HG02678 (cell line): ENCODE measurements around the gene S100A12.
"Not testable (repeated sequence)": the region's sequence is repeated elsewhere in the genome, so short reads cannot be mapped to it uniquely, and the experiment has no call there.

ENCODE experiments used
- ATAC-seq: cut with Tn5 transposase; IDR thresholded peaks from one replicate; pipeline ENCODE4 v1.9.1; 2021; ENCODE audit warnings: mild to moderate bottlenecking, moderate library complexity; ENCODE audit not compliant: unreplicated experiment

The S100A12 gene

DNA sequence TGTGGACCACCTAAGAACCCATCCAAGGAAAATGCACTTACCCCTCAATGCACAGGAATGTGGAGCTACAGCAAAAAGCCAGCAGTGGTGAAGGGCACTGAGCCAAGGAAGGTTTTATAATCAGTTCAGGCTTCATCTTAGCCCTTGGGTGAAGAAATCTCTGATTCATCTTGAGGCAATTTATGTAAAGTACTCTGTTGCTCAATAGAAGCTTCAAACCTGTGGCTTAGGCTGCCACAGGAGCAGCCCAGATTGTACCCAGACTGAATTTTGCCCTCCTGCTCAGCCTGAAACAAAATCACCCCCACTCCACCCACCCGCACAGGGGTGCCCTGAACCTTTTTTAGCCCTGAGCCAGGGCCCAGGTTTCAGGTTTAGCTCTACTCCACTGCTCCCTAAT lies at the start of gene S100A12:
S100A12 (minus strand) TSS at position 111 of the 400 bp plus-strand sequence. CDS start 1,029 bp downstream, outside the sequence.
- ATAC-seq, result no peak

DNA sequence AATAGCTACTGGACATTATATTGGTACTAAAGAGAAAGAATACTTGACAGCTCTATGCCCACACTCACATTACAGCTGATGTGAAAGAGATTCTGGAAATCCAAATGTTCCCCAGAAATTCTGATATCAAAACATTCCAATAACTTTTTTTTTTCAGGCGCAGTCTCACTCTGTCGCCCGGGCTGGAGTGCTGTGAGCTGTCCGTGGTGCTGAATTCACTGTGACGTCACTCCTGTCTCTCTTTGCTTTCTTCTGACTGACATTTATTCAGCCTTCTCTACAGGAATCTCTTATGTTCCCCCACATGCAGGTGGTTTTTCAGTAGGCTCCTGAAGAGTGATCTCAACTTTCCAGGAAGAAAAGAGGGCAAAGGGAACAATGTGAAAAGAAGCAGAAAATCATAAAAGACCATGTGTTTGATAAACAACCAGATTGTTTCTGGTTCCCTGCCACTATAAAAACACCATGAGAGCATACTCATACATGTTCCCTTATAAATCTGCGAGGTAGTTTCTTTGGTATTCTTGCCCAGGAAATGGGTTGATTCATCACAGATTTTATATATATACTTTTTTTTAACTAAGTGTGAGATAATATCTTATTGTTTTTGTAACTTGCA lies 47.1 kb upstream of the S100A12 start:
- ATAC-seq, result no peak

DNA sequence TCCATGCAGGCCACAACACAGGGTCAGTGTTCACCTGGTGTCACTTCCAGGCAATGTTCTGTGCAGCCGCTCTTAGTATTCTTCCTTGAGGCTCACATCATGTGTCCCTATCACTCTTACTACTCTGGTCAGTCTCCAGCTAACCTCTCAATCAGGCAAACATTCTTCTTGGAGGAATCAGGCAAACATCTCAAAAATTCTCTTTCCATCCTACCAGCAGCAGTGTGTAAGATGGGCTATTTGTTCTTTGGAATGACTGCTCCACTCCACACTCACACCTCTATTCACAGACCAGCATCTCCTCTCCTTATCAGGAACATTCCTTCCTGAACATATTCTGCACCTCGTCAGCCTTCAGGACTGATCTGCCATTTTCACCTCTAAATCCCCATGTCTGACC lies 44.9 kb upstream of the S100A12 start:
- no peak for ATAC-seq

DNA sequence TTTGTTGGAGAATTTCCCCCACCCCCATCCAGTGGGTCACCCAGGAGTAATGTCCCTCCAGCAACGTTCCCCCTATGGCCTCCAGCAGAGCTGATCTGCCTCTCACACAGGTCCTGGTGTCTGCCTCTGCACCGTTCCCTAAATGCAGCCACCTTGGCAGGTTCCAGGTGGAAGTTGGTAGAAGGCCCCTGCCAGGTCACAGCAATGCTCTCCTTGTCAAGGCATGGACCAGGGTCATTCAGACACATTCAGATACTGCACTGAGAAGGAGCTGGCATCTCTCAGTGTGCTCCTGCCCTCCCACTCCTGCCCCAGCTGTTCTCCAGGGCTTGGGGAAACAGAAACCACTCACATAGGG lies 44.0 kb upstream of the S100A12 start:
- ATAC-seq, result not testable (repeated sequence)

DNA sequence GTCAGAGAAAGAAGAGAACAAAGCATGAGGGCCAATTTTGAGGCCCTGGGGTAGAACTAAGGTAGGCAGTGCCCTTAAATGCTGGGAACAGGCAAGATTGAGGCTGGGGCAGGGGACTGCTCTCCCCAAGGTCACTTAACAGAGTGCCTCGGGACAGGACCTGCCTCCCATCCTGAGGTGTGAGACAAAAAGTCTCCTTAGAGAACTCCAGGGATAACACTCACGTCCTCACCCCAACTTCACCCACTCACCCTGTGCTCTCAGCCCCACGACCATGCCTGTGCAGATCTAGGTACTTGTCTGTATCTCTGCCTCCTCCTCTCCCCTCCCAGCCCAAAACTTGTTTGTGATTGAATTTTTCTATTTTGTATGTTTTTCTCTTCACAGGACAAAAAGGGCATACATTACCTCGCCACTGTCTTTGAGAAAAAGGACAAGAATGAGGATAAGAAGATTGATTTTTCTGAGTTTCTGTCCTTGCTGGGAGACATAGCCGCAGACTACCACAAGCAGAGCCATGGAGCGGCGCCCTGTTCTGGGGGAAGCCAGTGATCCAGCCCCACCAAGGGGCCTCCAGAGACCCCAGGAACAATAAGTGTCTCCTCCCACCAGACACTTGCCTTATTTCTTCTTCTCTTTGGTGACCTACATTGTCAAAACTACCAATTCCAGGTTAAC lies 43.5 kb upstream of the S100A12 start:
- not testable (repeated sequence) for ATAC-seq

DNA sequence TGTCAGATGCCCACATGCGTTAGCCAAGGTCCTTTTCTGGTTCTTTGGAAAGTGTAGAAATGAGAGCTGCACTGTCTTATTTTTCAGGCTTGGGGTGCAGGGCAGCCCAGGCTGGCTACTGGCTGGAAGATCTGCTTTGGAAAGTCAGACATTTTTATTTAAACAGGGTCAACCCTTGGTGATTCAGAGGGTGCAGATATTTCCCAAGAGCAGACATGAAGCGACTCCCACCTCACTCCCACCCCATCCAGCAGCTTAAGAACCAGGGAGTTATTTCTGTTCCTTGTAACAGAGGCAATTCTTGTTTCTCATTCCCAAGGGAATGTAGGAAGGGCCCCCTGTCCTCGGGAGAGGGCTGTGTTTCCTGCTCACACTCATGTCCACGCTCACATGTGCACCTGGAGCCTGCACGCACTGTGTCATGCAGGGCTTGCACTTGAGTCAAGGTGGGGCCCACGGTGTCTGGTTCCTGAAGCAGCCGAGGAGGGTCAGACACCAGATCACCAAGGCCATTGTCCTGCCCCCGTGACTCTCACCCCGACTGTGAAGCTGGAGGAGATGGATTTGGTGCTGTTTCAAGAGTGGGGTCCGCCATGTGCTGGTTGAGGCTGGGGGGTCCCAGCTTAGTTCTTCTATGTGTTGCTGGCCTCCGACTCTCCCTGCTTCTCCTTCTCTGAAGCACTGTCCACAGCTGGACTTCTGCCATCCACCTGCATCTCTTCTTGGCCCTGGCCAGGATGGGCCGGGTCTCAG lies 41.9 kb upstream of the S100A12 start:
- ATAC-seq, result no peak

DNA sequence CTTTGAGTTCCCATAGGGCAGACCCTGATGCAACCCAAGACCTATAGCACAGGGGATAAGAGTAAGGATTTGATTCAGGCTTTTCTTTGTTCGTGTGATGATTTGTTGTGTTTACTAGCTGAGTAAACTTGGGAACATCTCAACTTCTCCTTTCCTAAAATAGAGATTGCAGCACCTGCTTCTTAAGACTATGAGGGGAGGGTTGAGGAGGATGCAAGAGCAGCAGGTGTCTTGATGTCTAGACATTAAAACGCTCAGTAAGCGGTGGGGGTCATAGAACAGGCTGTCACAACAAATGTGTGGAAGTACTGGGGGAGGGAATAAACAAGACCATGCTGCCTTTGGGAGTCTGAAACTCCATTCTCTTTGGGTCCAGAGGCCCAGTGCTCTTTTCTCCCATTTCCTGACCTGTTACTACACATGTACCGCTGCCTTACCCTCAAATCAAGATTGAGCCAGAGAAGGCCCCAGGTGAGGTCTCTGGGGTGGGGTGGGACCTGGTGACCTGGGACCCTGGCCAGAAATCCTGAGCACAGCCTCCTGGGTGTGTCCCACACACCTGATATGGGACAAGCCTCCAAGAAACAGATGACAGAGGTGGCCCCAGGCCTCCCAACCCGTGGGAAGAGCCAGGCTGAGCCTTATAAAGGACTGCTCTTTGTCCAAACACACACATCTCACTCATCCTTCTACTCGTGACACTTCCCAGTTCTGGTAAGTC lies 40.6 kb upstream of the S100A12 start, which contains the start of gene S100A7A:
S100A7A (plus strand) TSS at position 671 of the 721 bp plus-strand sequence. CDS start 1,563 bp downstream, outside the sequence.
- ATAC-seq, result no peak

DNA sequence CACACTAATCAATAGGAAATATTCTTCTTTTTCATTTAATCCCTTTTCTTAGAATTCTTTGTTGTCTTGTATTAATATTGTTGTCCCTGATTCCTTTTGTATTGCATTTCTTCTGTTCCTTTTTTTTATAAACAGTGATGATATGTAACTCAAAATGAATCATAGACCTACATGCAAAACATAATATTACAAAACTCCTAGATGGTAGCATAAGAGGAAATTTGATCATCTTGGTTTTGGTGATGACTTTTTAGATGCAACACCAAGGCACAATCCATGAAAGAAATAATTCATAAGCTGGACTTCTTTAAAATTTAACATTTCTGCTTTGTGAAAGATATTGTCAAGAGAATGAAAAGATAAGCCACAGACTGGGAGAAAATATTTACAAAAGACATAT lies 38.5 kb upstream of the S100A12 start:
- not testable (repeated sequence) for ATAC-seq

DNA sequence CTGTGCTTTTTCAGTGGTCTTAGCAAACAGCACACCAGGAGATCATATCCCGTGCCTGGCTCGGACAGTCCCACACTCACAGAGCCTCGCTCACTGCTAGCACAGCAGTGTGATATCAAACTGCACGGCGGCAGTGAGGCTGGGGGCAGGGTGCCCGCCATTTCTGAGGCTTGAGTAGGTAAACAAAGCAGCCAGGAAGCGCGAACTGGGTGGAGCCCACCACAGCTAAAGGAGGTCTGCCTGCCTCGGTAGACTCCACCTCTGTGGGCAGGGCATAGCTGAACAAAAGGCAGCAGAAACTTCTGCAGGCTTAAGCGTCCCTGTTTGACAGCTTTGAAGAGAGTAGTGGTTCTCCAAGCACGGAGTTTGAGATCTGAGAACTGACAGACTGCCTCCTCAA lies 31.9 kb upstream of the S100A12 start:
- not testable (repeated sequence) for ATAC-seq

DNA sequence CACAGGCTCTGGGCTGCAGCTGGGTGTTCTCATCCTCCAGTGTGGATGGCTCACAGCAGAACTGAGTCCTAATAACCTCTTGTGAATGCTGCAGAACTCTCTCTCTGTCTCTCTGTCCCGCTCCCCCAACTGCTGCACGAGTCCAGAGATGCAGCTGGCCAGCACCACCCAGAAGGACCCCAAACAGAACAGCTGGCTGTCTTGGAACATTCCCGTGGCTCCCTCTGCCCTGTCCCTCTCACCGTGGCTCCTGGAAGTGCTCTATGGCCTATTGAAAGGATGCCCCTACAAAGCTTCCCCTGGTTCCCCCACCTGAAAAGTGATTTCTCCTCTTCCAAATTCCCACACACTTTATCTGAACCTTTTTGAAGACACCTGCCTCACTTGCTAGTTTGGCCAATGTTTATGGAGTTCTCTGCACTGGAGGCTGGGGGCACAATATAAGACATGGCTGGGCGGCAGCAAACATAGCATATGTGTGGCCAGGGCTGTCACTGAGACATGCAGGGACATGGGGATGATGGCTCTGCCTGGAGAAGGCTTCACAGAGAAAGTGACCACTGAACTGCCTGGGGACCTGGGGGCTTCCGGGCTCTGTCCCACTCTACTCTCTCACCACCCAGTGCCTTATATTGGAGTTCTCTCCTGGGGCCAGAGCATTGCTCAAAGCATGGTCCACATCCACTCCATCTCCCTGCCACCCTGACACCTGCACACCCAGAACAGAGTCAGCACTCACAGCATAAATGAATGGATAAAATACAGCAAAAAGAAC lies 30.6 kb upstream of the S100A12 start:
- ATAC-seq, result not testable (repeated sequence)

DNA sequence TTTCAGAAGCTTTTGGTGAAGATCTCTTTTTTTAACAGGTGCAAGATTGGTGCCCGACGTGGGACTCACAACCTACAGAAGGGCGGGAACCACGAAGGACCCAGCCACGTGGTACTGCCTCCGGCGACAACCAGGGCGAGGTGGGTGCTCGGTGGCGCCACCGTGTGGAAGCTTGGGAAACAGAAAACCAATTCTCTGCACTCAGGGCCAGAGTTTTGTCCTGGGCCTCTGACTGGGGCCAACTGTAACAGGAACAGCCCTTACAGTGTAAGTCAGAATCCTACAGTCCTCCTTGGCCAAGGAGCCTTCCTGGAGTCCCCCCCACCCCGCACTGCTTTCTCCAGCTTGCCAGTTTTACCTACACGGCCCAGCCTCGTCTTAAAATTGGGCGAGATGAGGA lies 29.3 kb upstream of the S100A12 start:
- no peak for ATAC-seq

DNA sequence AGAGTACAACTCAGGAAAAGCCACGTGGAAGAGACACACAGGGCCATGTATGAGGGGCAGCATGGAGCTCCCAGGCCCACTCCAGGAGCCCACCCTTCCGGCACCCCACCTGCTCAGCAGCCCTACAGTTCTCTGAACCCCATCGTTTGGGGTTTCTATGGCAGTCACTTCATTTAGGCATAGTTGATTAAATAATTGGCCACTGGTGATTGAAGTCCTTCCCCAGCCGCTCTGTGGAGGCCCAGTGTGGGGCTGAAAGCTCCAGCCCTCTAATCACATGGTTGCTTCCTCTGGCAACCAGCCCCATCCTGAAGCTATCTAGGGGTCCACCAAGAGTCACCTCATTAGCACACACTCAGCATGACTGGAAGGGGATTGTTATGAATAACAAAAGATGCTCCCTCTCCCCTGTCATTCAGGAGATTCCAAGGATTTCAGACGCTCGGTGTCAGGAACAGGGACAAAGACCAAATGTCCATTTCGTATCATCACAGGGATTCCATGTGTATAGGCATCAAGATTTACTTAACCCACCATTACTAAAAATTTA lies 28.7 kb upstream of the S100A12 start:
- no peak for ATAC-seq

DNA sequence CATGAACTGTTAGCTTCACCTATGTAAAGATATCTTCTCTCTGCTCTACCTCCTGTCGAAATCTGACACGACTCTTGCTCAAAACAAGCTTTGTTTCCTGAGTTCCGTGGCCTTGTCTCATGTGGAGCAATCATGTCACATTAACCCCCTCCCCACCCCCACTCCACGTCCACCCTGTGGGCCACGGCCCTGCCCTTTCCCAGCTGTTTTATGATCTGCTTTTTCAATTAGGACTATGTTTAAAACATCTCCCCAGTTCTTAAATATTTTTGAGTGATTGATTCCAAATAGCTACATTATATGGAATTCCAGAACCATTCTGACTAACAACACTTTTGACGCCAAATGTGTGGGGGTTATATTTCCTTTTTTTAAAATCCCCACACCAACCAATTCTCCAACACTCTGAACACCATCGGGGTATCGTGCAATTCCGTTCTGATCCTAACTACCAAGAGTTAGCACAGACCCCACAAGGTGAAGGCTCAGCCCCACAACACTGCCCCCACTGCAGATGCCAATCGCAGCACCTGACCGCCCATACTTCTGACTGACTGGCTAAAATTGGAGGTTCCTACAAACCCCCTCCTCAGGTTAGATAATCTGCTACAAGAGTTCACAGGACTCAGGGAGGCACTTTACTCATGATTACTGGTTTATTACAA lies 28.1 kb upstream of the S100A12 start:
- no peak for ATAC-seq

DNA sequence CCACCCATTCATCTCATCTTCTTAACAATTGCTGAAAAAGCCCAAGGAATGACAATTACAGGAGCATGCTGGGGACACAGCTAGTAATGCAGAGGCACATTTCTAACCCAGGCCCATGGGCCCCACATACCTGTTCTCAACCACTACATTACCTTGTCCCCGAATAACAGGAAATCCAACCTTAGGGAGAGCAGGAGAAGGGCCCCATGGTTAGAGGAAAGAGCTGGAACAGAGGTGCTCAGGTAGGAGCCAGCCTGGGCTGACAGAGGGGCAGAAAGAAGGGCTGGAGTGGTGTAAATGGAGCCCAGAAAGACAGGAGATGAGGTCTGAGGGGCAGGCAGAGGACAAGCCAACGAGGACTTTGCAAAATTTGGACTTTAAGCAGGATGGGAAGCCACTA lies 26.8 kb upstream of the S100A12 start:
- no peak for ATAC-seq

DNA sequence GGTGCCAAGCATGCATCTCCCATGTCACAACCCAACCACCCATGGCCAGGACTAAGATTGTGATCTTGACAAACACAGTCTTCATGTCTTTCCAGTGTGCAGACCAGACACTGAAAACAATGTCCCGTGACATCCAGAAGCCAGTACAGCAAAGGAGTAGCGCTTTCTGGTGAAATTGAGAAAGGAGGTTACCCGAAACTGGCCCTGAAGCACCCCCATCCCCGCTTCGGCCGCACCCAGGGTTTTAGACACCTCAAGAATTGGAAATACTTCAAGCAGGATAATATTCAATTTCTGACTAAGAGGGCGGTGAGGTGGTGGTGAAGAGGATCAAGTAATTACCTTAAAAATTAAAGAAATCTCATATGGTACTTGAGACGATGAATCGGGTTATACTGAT lies 26.0 kb upstream of the S100A12 start:
- ATAC-seq, result no peak

DNA sequence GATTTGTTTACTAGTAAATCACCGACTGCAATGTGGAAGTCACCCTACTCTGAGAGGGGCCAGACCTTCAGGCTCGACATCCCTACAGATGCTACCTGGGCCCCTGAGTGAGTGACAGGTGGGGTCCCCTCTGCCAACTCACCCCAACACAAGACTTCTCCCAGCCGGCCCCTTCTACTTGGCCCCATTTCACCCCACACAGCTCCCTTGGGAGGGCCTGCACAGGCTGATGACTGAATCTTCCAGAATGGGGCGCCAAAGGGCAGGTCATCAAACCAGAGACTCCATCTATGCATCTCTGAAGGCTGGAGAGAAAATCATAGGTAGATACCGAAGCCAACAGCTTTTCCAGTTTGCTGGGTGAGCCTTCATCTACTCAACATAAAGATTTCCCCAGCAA lies 24.8 kb upstream of the S100A12 start:
- ATAC-seq, result no peak

DNA sequence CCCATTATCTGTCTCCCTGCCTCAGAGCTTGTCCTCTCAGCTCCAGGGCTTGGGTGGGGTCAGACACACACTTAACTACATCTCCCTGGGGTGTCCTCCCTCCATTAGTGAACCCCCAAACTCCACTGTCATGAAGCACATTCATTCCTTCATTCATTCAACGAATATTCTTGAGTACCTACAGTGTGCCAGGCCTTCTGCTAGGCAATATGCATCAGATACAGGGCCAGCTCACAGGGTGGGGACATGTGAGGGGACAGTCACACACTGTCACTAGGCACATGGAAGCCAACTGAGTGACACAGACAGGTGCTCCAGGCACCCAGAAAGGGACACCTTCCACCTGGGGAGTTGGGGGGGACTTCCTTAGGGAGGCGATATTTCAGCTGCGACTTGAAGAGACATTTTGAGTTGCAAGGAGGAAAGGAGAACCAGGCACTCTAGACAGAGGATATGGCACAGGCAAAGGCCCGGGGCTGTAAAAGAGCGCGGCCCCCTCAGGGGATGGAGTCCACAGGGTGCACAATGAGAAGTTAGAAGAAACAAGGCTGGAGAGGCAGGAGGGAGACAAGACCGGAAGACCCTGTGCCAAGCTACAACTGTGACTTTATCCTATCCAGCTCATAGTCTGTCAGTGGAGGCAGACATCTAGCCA lies 24.1 kb upstream of the S100A12 start:
- ATAC-seq, result no peak

DNA sequence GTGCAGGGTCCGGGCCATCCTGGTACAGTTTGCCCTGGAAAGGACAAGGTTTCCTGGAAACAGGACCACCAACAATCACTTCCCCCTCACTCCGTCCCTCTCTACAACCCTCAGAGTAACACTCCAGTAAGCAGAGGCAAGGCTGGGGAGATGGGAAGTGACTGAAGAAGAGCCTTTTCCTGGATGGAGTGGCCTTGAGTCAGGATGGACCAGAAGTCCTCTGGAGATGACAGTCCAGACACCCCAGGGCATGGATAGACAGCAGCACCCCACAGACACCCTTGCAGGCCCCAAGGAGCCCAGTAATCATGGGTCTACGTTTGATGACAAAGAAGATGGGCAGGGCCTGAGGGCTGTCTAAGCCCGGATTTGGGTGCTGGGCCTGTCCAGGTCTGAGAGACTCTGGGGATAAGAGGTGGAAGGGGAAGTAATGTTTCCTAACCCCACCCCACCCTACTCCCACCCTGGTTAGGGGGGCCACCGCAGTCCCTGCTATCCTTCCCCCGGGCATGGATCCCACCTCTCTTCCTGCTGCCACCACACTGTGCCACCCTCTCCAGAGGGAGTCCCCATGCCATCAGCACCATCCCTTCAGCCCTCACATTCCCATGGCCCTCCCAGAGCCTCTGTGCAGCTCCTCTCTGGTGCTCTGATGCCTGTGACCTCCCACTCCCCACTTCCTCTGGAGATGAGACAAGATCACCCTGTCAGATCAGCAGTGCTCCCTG lies 22.7 kb upstream of the S100A12 start:
- no peak for ATAC-seq
